Suppressor macrophage treated with lipopolysaccharide for 4 hours (primary cell): ENCODE results near the gene NPIPA1.
"Not testable (repeated sequence)": the region's sequence is repeated elsewhere in the genome, so short reads cannot be mapped to it uniquely, and the experiment has no call there.

ENCODE experiments used
- DNase-seq: peaks from one replicate; pipeline ENCODE4 v3.0.0-alpha.2; 2020

The NPIPA1 gene

GRCh38 chr16:14937143-14937542 is at the start of gene NPIPA1:
NPIPA1 (plus strand) TSS chr16:14937443; CDS start chr16:14937443, 0 bp downstream.
- not testable (repeated sequence) for DNase-seq

GRCh38 chr16:14892111-14892510 is 45.1 kb upstream of the NPIPA1 start:
- not testable (repeated sequence) for DNase-seq

GRCh38 chr16:14895382-14895781 is 41.9 kb upstream of the NPIPA1 start:
- DNase-seq, result not testable (repeated sequence)

- not testable (repeated sequence) for DNase-seq
These were observed 41.2 kb upstream of the NPIPA1 start for GRCh38 chr16:14896023-14896422.

- DNase-seq, result not testable (repeated sequence)
These were observed 40.1 kb upstream of the NPIPA1 start for GRCh38 chr16:14897006-14897664.

- DNase-seq, result not testable (repeated sequence)
These were observed 39.1 kb upstream of the NPIPA1 start for GRCh38 chr16:14898162-14898561.

GRCh38 chr16:14903191-14903957 is 33.9 kb upstream of the NPIPA1 start:
- DNase-seq, result not testable (repeated sequence)

- not testable (repeated sequence) for DNase-seq
These were observed 27.5 kb upstream of the NPIPA1 start for GRCh38 chr16:14909744-14910143.

GRCh38 chr16:14910833-14911629 is 26.2 kb upstream of the NPIPA1 start:
- not testable (repeated sequence) for DNase-seq

GRCh38 chr16:14911954-14912353 is 25.3 kb upstream of the NPIPA1 start:
- DNase-seq, result not testable (repeated sequence)

- not testable (repeated sequence) for DNase-seq
These were observed 24.7 kb upstream of the NPIPA1 start for GRCh38 chr16:14912588-14912987.

GRCh38 chr16:14918504-14918903 is 18.7 kb upstream of the NPIPA1 start:
- DNase-seq, result not testable (repeated sequence)

GRCh38 chr16:14919837-14920600 is 17.2 kb upstream of the NPIPA1 start:
- DNase-seq, result not testable (repeated sequence)

- not testable (repeated sequence) for DNase-seq
These were observed 15.0 kb upstream of the NPIPA1 start for GRCh38 chr16:14922285-14922684.

- DNase-seq, result not testable (repeated sequence)
These were observed 14.3 kb upstream of the NPIPA1 start for GRCh38 chr16:14922968-14923367.

- not testable (repeated sequence) for DNase-seq
These were observed 13.7 kb upstream of the NPIPA1 start for GRCh38 chr16:14923394-14924088.

GRCh38 chr16:14924359-14924758 is 12.9 kb upstream of the NPIPA1 start:
- DNase-seq, result not testable (repeated sequence)

GRCh38 chr16:14924982-14925381 is 12.3 kb upstream of the NPIPA1 start:
- not testable (repeated sequence) for DNase-seq

- not testable (repeated sequence) for DNase-seq
These were observed 9.1 kb upstream of the NPIPA1 start for GRCh38 chr16:14928064-14928714.

- DNase-seq, result not testable (repeated sequence)
These were observed 8.1 kb upstream of the NPIPA1 start for GRCh38 chr16:14929176-14929575.

- not testable (repeated sequence) for DNase-seq
These were observed 7.0 kb upstream of the NPIPA1 start for GRCh38 chr16:14930246-14930645.
